Islet precursor cell (in vitro differentiated cells): ENCODE data around the gene CALML4.
"Not testable (repeated sequence)": the region's sequence is repeated elsewhere in the genome, so short reads cannot be mapped to it uniquely, and the experiment has no call there.

ENCODE experiments used
- DNase-seq: peaks from one replicate; pipeline ENCODE4 v3.0.0-alpha.2; 2018

Gene CALML4

GRCh38 chr15:68187559-68187958 is 17.6 kb downstream of the CALML4 start:
- no peak for DNase-seq

GRCh38 chr15:68186671-68187397 is 18.3 kb downstream of the CALML4 start:
- no peak for DNase-seq

DNA sequence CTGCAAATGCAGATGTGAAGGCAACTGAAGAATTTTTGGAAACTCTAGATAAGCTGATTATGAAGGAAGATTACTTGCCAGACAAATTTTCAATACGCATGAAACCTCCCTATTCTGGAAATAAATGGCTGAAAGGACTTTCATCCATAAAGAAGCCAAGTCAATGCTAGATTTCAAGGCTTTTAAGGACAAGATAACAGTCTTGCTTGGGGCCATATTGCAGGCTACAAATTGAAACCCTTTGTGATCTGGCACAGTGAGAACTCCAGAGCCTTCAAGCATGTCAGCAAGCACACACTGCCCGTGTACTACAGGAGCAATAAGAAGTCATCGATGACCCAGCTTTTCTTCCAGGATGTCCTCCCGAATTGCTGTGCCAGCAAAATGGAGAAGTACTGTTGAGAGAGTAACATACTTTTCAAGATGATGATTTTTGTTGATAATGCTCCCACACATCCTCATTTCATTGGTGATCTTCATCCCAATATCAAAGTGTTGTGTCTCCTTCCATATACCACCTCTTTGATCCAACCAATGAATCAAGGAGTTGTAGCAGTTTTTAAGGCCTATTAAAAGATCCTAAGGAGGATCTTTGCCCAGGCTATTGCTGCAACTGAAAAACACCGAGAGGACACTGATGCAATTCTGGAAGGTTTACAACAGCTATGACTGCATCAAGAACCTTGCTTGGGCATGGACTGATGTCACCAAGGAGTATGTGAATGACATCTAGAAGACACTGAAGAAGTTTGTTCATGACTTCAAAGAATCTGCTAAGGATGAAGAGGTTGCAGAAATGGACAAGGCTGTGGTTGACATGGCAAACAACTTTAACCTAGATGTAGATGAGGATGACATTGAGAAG is 20.3 kb downstream of the CALML4 start:
- DNase-seq = no peak

DNA sequence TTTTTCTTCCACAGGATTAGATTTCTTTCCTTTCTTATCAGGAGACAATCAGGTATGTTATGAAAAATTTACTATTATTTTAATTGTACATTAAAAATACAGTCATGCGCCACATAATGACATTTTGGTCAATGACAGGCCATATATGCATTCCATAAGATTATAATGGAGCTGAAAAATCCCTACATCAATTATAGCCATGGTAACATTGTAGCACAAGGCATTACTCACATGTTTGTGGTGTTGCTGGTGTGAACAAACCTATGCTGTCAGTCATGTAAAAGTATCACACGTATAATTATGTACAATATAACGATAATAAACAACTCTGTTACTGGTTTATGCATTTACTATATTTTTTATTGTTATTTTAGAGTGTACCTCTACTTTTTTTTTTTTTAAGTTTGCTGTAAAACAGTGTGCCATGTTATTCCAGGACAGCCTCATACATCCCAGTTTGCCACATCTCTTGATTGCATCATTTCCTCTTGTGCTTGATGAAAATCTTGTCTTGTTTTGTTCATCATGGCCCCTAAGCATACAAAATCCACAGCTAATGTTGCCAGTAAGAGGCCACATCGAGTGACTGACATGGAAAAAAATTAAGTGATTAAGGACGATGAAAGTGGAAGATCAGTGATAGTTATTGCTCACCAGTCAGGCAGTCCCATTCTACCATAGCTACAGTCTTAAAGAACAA is 21.4 kb downstream of the CALML4 start:
- DNase-seq = no peak

- DNase-seq = no peak
Observed at GRCh38 chr15:68177742-68178141, 27.4 kb downstream of the CALML4 start.

GRCh38 chr15:68176601-68177000 is 28.5 kb downstream of the CALML4 start:
- DNase-seq = no peak

GRCh38 chr15:68175526-68175925 is 29.6 kb downstream of the CALML4 start:
- DNase-seq = no peak

DNA sequence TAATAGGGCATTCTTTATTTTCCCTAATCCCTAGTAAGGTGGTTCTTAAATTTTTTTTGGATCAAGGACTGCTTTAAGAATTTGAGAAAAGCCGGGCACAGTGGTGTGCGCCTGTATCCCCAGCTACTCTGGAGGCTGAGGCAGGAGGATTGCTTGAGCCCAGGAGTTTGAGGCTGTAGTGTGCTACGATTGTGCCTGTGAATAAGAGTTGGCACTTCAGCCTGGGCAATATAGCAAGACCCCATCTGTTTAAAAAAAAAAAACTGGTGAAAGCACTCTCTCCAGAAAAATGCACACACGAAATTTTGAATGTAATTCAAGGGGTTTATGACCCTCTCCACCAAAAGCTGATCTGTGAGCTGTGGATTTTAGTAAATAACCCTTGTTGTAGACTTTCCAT is 32.0 kb downstream of the CALML4 start:
- no peak for DNase-seq

- DNase-seq = not testable (repeated sequence)
Observed at GRCh38 chr15:68172037-68172436, 33.1 kb downstream of the CALML4 start.

- DNase-seq = no peak
Observed at GRCh38 chr15:68166847-68167246, 38.3 kb downstream of the CALML4 start.

DNA sequence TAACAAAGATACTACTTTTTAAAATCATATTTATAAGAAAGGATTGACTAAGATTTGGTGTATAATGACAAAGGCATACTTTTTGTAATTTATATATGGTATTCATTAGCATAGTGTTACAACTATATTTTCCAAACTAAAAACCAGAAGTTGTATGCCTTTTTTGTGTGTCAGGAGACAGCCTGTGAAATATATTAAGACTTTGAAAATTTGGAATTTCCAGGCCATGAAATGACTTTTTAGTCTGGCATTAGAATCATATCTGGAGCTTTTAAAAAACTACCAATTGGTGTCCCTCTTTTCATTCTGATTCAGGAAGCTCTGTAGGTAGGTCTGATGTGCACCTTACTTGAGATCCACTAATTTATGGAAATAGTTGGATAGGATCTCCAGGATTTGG is 41.9 kb downstream of the CALML4 start:
- DNase-seq = no peak

DNA sequence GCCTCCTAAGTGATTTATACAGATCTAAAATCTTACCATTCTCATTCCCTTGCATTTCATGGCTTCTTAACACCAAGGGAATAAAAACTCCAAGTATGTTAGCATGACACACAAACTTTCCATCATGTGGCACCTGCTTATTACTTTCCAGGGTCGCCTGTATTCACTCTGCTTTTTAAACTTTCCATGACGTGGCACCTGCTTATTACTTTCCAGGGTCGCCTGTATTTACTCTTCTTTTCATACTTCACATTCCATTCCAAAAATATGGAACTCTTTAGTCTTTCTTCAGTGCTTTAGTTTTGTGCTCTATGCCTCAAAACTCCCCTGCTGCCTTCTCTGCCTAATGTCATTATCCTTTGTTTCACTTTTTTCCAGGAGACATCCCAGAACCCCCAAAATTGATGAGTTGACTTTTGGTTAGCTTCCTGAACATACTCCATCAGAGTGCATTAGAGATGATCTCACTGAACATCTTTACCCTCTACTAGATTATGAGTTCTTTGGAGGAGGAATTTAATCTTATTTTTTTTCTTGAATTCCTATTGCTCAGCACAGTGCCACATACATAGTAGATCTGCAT is 47.0 kb downstream of the CALML4 start:
- DNase-seq = no peak

DNA sequence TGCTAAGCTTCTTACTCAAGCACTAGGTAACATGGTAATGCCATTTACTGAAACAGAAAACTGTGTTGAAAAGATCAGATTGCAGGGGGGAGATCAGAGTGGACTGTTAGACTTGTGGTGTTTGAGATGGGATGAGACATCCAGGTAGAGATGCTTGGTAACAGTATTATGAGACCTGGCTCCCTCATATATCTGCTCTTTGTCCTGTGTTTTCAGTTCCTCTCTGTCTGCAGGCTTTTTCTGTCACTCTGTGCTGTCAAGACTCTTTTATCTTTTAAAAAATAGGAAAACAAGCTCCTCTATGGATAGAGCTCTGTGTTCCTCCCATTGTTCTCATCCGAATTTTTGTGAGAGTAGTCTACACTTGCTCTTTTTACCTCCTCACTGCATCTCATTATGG is 48.1 kb downstream of the CALML4 start:
- no peak for DNase-seq

DNA sequence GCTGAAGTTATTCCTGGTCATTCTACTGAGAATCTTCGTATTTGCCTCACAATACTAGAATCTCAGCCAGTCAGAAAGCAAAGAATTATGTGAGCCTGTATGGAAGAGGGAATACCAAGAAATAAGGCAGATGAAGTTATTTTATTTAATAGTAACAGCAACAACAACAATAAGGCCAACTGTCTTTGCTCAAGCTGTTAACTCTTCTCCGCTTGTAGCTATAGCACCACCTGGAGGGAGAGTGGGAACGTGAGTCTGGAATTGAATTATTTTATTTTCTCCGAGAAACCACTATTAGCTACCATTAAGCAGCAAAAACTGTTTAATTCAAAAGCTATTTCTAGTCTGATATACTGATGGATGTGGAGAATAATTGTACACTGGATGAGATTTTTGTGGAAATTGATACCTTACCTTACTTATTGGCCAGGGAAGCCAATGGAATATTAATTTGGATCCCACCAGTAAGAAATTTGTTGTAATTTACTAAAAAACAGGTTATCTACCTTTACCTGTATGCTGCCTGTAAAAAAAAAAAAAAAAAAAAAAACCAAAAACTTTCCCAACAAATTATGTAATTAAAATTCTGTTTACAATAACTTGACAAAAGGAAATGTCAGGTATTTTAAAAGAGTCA is 50.1 kb downstream of the CALML4 start:
- DNase-seq = no peak

DNA sequence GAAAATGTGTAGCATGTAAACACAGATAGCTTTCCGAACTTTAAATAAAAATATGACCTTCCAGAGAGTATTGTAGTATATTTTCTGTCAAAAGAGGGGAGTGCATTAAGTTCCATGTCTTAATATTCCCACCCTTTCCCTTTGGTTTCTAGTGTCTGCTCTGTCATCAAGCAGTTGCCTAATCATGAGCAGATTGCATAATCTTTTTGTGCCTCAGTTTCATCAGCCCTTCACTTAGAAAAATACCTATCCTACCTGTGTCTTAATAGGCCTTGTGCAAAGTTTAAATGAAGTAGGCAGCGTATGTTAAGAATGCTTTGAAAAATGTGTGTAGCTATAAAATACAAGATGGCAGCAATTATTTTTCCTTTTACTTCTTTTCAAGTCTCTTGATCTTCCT is 52.8 kb downstream of the CALML4 start:
- no peak for DNase-seq

- no peak for DNase-seq
Observed at GRCh38 chr15:68151277-68151676, 53.9 kb downstream of the CALML4 start.

DNA sequence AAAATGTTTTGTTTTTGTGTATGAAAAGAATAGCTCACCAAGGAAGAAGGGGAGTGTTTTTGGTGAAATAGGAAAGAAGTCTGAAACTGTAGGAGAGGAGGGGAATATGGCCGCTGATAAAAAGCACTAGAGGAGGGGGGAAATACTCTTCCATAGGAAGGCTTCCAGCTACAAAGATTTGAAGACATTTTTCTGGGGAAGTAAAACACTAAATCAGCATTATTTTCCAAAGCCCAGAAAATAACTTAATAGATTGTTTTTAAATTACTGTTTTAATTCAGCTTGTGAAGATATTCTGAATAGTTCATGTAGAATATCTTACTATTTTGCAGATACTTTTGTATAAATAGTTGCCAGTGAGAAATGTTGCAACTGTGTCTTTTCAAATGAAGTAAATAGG is 54.9 kb downstream of the CALML4 start:
- no peak for DNase-seq

- no peak for DNase-seq
Observed at GRCh38 chr15:68149059-68149458, 56.1 kb downstream of the CALML4 start.

DNA sequence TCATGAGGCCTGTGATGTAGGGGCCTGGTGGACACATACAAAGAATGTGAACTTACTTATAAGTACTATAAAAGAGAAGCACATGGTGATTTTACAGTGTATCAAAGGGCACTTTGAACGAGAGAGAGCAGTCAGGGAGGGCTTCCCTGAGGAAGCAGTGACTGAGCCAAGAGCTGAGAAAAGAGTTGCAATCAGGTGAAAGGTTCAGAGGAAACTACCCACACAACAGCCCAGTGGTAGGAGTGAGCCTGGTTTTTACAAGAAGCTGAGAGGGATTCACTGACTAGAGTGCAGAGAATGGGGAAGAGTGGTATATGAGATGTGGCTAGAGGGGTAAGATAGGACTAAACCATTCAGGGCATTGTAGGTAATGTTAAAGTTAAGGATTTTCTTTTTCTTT is 57.1 kb downstream of the CALML4 start:
- no peak for DNase-seq

GRCh38 chr15:68145706-68146105 is 59.4 kb downstream of the CALML4 start:
- no peak for DNase-seq

- no peak for DNase-seq
Observed at GRCh38 chr15:68143785-68144184, 61.3 kb downstream of the CALML4 start.

DNA sequence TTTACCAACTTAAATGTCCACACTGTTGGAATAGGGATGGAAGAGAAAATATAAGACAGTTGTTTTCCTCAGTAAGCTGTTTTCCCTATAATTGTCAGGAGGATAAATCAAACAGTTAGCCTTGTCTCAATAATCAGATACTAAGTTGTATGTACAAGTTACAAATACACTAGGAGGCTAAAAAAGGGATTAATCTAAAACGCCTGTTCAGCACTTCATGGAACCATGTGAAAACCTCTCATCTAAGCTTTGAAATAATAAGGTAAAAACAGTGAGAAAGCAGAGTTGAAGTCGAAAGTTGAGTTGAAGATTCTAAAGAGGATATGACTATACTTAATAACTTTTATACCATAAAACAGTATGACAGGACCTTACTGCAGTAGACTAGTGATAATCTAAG is 62.0 kb downstream of the CALML4 start:
- no peak for DNase-seq
